Activated CD4-positive, alpha-beta T cell treated with anti-CD3 and anti-CD28 coated beads for 36 hours (primary cell): ENCODE measurements around the gene BCAS3. TPM values are rescaled to one million over a fixed set of nuclear protein-coding genes. Genes with fewer than 3 reads are reported as not detected.

ENCODE experiments used
- ATAC-seq: fragments of 200-7000 bp; cut with Tn5 transposase; one replicate; pipeline ENCODE4 v1.10.0; 2021; ENCODE audit warnings: mild to moderate bottlenecking, moderate library complexity
- CTCF ChIA-PET: fragments of 350-600 bp; sonication (Branson Sonifier 250); formaldehyde crosslinking; loops from one replicate; lab custom pipeline; 2021; ENCODE audit warnings: antibody characterized with exemption; lab: Charles Lee
- POLR2A ChIA-PET: fragments of 350-600 bp; sonication (Branson Sonifier 250); formaldehyde crosslinking; loops from one replicate; lab custom pipeline; 2021; ENCODE audit warnings: antibody characterized with exemption, inconsistent platforms; lab: Charles Lee
- DNase-seq: peaks from one replicate; pipeline ENCODE4 v3.0.0-alpha.2; 2020
- H3K27ac Mint-ChIP-seq: one replicate; pipeline ENCODE4 v1.8.0; 2021; ENCODE audit warnings: mixed read lengths
- H3K27me3 Mint-ChIP-seq: one replicate; pipeline ENCODE4 v1.8.0; 2021; ENCODE audit warnings: mixed read lengths
- H3K36me3 Mint-ChIP-seq: one replicate; pipeline ENCODE4 v1.8.0; 2021; ENCODE audit warnings: low read depth, mixed read lengths
- H3K4me1 Mint-ChIP-seq: one replicate; pipeline ENCODE4 v1.8.0; 2021; ENCODE audit warnings: mixed read lengths
- H3K4me3 Mint-ChIP-seq: one replicate; pipeline ENCODE4 v1.8.0; 2021; ENCODE audit warnings: mild to moderate bottlenecking, moderate library complexity, mixed read lengths
- H3K9me3 Mint-ChIP-seq: one replicate; pipeline ENCODE4 v1.8.0; 2021; ENCODE audit warnings: low read depth, mixed read lengths
- intact Hi-C, 2 experiments: fragments of 100-400 bp; cut with DNase I in 1 of 2; cut with micrococcal nuclease in 1 of 2; formaldehyde crosslinking; loops; one replicate each; pipeline versions ENCODE4 v1.14.2 to v1.15.1; 2022 to 2024; cut with DNase I, micrococcal nuclease
- total RNA-seq, 2 experiments: library from RNA; stranded (reverse); gene quantifications; one replicate each; pipeline ENCODE4 v1.2.3, GENCODE V29; 2021

The BCAS3 gene
- total RNA-seq, 2 experiments from 2014 or later = 7.2 to 7.5 TPM

DNA sequence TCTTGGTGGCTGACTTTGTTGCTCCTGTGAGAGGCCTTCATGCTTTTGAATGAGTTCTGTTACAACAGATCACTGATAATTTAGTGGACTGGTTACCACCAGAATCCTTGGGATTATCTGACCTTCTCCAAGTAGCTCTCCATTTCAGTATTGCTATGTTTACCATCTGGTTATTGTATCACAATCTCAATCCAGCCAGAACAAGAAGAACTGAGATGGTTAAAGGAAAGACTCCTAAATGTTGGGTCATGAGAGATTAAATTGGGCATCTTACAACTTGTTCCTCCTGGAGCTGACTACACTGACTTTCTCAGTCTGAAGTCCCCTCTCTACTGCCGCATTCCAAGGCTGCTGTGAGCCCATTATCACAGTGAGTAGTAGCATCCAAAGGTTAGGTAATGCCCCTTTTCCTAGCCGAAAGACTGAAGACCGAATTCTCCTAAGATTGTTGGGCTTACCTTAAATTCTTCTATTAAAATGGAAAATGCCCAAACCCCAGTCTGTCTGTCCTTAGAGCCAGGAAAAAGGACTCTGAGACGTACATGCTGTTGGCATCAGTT is 540.3 kb downstream of the BCAS3 start:
- peaks cover 39% of the 10 kb centered on the region for H3K4me1 Mint-ChIP-seq

DNA sequence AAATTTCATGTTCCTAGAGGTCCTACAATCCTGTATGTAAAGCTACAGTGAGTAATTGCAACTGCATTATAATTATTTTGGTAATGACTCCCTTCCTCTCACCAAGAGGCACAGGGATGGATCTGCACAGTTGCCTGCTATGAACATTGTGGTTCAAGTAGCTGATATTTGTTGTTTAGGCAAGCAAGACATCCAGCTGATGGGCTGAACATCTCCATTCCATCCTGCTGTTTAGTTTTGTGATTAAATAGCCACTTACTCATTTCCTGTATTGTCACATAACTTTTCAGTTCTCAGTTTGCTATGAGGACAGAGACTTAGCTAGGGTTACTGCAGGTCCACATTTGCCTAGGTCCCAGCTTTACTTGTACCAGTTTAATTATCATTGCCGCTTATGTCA is 540.8 kb downstream of the BCAS3 start:
- Mint-ChIP-seq H3K27ac (no peak overlapping the region), H3K4me3 (no peak overlapping the region), H3K4me1 (peaks cover 40% of the 10 kb centered on the region), H3K36me3 (peaks cover 2% of the 10 kb centered on the region), H3K9me3 (no peaks in the 10 kb centered on the region), H3K27me3 (no peaks in the 10 kb centered on the region)
- ChIA-PET POLR2A (no interaction called here), CTCF (no interaction called here)
- ATAC-seq (peak; percentile 44), DNase-seq (no peak)
- intact Hi-C loops = no loop called here

More for the DNA sequence above, 540.3 kb downstream of the BCAS3 start:
- DNase-seq (no peak), ATAC-seq (no peak)
- H3K4me3 Mint-ChIP-seq = no peak overlapping the region
- H3K27ac Mint-ChIP-seq = no peak overlapping the region
- intact Hi-C loops = no loop called here
- H3K9me3 Mint-ChIP-seq = no peaks in the 10 kb centered on the region
- ChIA-PET CTCF (no interaction called here), POLR2A (no interaction called here)
- no peaks in the 10 kb centered on the region for H3K27me3 Mint-ChIP-seq
- peaks cover 2% of the 10 kb centered on the region for H3K36me3 Mint-ChIP-seq

DNA sequence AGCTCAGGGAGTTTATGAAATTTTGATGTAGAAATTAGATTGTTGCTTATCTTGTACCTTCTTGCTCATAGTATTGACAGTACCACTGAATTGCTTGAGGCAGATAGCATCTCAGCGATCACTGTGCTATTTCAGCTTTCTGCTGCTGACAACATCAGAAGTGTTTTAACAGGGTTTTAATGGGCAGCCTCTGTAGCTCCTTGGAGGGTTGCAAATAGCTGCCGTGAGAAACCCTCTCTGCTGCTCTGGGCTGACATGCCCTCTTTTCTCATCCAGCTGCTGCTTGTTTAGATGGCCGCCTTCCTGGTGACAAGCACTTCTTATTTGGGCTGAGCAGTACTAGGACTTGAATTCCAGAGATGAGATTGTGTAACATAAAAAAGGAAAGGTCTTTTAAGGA is 541.8 kb downstream of the BCAS3 start:
- no peak for DNase-seq
- CTCF ChIA-PET = no interaction called here
- Mint-ChIP-seq H3K9me3 (no peaks in the 10 kb centered on the region), H3K27ac (no peak overlapping the region), H3K4me1 (peaks cover 45% of the 10 kb centered on the region), H3K36me3 (peaks cover 2% of the 10 kb centered on the region), H3K27me3 (no peaks in the 10 kb centered on the region), H3K4me3 (no peak overlapping the region)
- intact Hi-C loops = no loop called here
- no peak for ATAC-seq
- POLR2A ChIA-PET = no interaction called here

DNA sequence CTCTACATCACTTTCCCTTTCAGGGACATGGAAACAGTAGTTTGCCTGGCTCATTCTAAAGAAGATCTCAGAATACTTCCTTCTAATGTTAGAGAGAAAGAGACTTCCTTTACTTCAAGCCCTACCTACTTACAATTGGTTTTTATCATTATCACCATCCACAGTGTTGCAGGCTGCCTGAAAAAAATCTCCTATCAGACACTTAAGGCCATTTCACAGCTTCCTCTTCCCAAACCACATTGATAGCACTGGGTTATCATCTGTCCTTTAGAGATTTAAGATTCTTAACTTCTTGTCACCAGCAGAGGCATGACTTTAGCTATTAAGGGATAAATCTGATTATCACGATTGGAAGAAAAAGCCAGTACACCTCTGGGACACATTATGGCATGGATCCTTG is 543.5 kb downstream of the BCAS3 start:
- ATAC-seq (no peak), DNase-seq (no peak)
- CTCF ChIA-PET = no interaction called here
- Mint-ChIP-seq H3K36me3 (peaks cover 2% of the 10 kb centered on the region), H3K27ac (peak overlapping the region; percentile 91), H3K9me3 (no peaks in the 10 kb centered on the region), H3K4me1 (peaks cover 45% of the 10 kb centered on the region), H3K4me3 (no peak overlapping the region), H3K27me3 (no peaks in the 10 kb centered on the region)
- intact Hi-C loops = no loop called here
- POLR2A ChIA-PET = no interaction called here

DNA sequence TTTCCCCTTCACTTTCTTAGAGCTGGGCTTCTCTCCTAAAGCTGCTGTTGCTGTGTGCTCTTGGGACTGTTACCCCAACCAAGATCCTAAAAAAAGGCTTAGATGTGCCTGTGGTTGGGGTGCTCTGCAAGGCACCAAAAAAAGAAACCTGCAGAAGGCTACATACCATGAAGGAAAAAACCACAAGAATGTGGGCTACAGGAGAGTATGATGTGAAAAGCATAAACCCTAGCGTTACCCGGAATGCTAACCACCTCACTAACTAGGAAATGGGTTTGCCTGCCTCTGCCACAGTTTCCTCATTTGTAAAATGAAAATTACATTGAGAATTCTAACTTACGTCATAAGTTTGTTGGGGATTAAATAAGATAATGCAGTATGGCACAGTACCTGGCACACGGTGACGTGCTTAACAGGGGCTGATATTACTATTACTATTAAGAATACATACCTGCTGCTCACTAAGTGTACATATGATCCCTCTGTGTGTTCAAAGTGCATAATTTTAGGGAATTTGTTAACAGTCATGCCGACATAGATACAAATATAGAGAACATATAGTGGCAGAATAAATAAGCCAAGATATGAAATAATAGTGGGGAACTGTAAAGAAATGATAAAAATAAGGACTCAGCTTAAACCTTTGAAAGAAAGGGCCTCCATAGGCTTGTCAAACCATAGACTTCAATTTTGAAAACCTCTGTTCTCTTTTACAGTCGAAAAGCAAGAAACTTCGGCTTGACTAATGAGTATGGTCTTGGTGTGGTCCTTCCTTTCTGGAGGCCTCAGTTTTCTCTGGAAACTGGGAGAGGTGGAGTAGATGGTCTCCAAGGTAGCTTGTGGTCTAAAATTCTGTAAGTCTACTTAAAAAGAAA is 544.2 kb downstream of the BCAS3 start:
- CTCF ChIA-PET = interaction anchor here (0.7 to 1.2 kb wide), 2 partner anchors 9 to 1467 kb away, joined by 3 read pairs; no protein-coding TSS in a partner anchor

DNA sequence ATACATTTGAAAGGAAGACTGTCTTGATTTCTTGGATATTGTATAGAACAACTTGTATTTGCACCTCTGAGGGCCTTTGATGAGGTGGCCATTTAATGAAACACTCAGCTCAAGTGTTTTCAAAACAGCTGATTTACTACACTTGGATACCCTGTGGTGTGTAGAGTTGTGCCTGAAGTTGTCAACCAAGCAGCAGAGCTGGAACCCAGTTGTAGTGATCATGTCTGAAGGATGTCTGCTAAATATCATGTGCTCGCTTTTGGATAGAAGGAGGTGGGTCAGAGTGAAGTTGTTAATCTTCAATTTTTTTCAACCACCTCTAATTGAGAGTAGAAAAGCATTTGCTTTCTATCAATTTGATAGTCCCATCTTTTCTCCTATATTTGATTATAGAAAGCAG is 546.1 kb downstream of the BCAS3 start:
- H3K4me3 Mint-ChIP-seq = no peak overlapping the region
- ATAC-seq = no peak
- POLR2A ChIA-PET = no interaction called here
- intact Hi-C loops = loop anchor here in 1 of 2 experiments (2.0 kb wide), 1 partner anchor 15 kb away; no protein-coding TSS in a partner anchor
- no peaks in the 10 kb centered on the region for H3K27me3 Mint-ChIP-seq
- H3K9me3 Mint-ChIP-seq = no peaks in the 10 kb centered on the region
- peaks cover 2% of the 10 kb centered on the region for H3K36me3 Mint-ChIP-seq
- no peak for DNase-seq
- CTCF ChIA-PET = interaction anchor here (0.6 kb wide), 2 partner anchors 14 to 18 kb away, joined by 3 to 4 read pairs; no protein-coding TSS in a partner anchor
- no peak overlapping the region for H3K27ac Mint-ChIP-seq
- H3K4me1 Mint-ChIP-seq = peaks cover 44% of the 10 kb centered on the region

More for the DNA sequence above, 544.2 kb downstream of the BCAS3 start:
- ATAC-seq = peak; percentile 55
- H3K4me1 Mint-ChIP-seq = peaks cover 45% of the 10 kb centered on the region
- H3K27ac Mint-ChIP-seq = peak overlapping the region; percentile 91
- H3K4me3 Mint-ChIP-seq = peak overlapping the region; percentile 61
- peaks cover 2% of the 10 kb centered on the region for H3K36me3 Mint-ChIP-seq
- intact Hi-C loops = loop anchor here in 1 of 2 experiments (2.0 kb wide), 1 partner anchor 17 kb away; no protein-coding TSS in a partner anchor
- POLR2A ChIA-PET = interaction anchor here (0.6 to 1.0 kb wide), 3 partner anchors 65 to 190 kb away, joined by 3 to 4 read pairs (median 4); no protein-coding TSS in a partner anchor
- DNase-seq = peak; percentile 44
- H3K9me3 Mint-ChIP-seq = no peaks in the 10 kb centered on the region
- H3K27me3 Mint-ChIP-seq = no peaks in the 10 kb centered on the region

DNA sequence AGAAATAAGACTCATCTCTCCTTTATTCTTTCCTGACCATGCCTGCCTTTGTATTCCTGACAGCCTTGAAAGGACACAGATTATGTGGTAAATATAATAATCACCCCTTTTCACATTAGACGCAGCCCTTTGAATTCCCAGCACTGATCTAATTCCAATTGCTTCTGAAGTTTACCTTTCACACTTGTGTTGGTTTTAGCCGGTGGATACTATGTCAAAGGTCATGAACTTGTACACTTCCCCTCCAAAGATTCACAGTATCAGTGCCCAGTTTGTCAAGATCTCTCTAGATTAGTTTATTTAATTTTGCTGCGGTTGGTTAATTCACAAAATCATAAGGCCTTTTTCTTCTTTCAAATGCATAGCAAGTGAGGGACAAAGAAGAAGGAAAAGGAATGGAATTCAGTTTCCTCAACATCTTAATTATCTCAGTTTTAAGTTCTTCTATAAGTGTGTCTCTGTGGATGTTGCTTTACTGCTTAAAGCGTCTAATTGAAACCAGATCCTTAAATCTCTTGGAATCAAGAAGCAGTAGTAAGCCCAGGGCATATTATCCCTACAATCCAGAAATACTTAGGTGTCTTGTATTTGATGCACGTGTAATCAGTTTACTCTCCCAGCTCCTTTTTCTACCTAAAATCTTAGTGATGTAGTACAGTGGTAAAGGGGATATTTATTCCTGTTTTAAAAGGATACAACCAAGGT is 547.7 kb downstream of the BCAS3 start:
- CTCF ChIA-PET = interaction anchor here (0.5 to 0.9 kb wide), 2 partner anchors 8 to 1083 kb away, joined by 3 read pairs; no protein-coding TSS in a partner anchor
- H3K27ac Mint-ChIP-seq = no peak overlapping the region
- ATAC-seq (no peak), DNase-seq (no peak)
- H3K36me3 Mint-ChIP-seq = no peaks in the 10 kb centered on the region
- no peaks in the 10 kb centered on the region for H3K27me3 Mint-ChIP-seq
- H3K4me1 Mint-ChIP-seq = peaks cover 33% of the 10 kb centered on the region
- H3K9me3 Mint-ChIP-seq = no peaks in the 10 kb centered on the region
- POLR2A ChIA-PET = no interaction called here
- intact Hi-C loops = no loop called here
- no peak overlapping the region for H3K4me3 Mint-ChIP-seq

DNA sequence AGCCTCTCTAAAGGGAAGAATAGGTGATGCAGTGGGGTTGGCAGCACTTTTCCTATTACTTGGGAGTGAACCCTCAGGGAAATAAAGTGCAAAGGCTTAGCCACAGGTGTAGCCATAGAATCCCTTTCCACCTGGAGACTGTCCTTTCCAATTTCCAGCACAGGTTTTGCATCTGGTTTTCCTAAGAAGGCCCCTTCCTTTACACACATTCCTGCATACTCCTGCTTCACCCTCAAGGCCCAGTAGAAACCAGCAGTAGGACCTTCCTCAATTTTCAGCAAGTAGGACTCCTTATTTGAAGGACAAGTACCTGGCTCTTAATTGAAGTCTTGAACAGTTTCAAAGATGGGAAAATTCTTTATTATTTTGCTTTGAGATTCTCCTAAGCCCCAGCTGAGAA is 550.2 kb downstream of the BCAS3 start:
- intact Hi-C loops = no loop called here
- no peak for ATAC-seq
- no peaks in the 10 kb centered on the region for H3K9me3 Mint-ChIP-seq
- no peaks in the 10 kb centered on the region for H3K27me3 Mint-ChIP-seq
- no peak overlapping the region for H3K27ac Mint-ChIP-seq
- H3K4me1 Mint-ChIP-seq = peaks cover 12% of the 10 kb centered on the region
- H3K4me3 Mint-ChIP-seq = no peak overlapping the region
- ChIA-PET CTCF (no interaction called here), POLR2A (no interaction called here)
- H3K36me3 Mint-ChIP-seq = no peaks in the 10 kb centered on the region
- DNase-seq = no peak

DNA sequence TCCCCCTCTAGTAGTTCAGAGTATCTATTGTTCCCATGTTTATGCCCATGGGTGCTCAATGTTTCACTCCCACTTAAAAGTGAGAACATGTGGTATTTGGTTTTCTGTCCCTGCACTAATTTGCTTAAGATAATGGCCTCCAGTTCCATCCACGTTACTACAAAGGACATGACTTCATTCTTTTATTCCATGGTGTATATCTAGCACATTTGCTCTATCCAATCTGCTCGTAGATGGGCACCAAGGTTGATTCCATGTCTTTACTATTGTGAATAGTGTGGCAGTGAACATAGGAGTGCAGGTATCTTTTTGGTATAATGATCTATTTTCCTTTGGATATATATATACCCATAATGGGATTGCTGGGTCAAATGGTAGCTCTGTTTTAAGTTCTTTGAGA is 552.8 kb downstream of the BCAS3 start:
- no peaks in the 10 kb centered on the region for H3K36me3 Mint-ChIP-seq
- H3K4me1 Mint-ChIP-seq = peaks cover 6% of the 10 kb centered on the region
- POLR2A ChIA-PET = no interaction called here
- H3K4me3 Mint-ChIP-seq = no peak overlapping the region
- H3K9me3 Mint-ChIP-seq = no peaks in the 10 kb centered on the region
- H3K27ac Mint-ChIP-seq = no peak overlapping the region
- CTCF ChIA-PET = no interaction called here
- intact Hi-C loops = no loop called here
- no peak for ATAC-seq
- H3K27me3 Mint-ChIP-seq = no peaks in the 10 kb centered on the region
- no peak for DNase-seq

DNA sequence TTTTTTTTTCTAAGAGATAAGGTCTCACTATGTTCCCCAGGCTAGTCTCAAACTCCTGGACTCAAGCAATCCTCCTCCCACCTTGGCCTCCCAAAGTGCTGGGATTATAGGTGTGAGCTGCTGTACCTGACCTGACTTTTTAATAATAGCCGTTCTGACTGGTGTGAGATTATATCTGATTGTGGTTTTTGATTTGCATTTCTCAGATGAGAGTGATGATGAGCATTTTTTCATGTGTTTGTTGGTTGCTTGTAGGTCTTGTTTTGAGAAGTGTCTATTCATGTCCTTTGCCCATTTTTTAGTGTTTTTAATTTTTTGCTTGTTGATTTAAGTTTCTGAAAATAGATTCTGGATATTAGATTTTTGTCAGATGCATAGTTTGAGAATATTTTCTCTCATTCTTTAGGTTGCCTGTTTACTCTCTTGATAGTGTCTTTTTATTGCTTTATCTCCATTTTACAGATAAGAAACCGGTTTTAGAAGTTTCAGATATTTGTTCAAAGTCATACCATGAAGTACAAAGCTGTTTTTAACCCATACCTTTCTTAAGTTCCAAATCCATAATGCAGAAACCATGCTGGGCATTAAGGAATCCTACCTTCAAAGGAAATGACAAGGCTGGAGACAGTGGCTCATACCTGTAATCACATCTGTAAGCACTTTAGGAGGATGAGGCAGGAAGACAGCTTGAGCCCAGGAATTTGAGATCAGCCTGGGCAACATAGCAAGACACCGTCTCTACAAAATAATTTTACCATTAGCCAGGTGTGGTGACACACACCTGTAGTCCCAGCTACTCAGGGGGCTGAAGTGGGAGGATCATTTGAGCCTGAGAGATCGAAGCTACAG is 553.5 kb downstream of the BCAS3 start:
- no peak overlapping the region for H3K27ac Mint-ChIP-seq
- intact Hi-C loops = no loop called here
- H3K36me3 Mint-ChIP-seq = no peaks in the 10 kb centered on the region
- H3K4me1 Mint-ChIP-seq = peaks cover 6% of the 10 kb centered on the region
- no peak for DNase-seq
- no peak for ATAC-seq
- H3K27me3 Mint-ChIP-seq = no peaks in the 10 kb centered on the region
- no peak overlapping the region for H3K4me3 Mint-ChIP-seq
- no peaks in the 10 kb centered on the region for H3K9me3 Mint-ChIP-seq
- ChIA-PET CTCF (no interaction called here), POLR2A (no interaction called here)

DNA sequence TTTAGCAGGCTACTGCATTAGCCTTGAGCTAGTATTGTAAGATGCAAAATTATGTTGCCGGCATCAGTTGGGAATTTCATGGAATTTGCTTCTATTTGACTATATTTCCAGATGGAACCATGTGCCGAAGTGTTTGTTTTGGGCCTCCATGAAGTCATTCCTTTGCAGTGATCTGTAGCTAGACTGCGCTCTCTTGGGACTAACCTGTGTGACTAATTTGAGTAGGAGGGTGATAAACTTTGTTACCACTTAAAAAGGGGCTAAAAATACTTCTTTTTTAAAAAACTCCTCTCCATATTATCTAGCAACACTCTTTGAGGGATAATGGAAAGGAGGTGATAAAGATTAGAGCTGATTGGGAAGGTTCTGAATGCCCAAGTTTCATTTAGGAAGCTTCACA is 555.2 kb downstream of the BCAS3 start:
- POLR2A ChIA-PET = no interaction called here
- intact Hi-C loops = no loop called here
- no peak for ATAC-seq

More for the DNA sequence above, 555.2 kb downstream of the BCAS3 start:
- Mint-ChIP-seq H3K4me3 (no peak overlapping the region), H3K27me3 (no peaks in the 10 kb centered on the region), H3K36me3 (no peaks in the 10 kb centered on the region), H3K4me1 (peaks cover 6% of the 10 kb centered on the region), H3K27ac (no peak overlapping the region), H3K9me3 (peaks cover 3% of the 10 kb centered on the region)
- CTCF ChIA-PET = no interaction called here
- no peak for DNase-seq
